ENCODE measurements around the gene TGM6.

DNA sequence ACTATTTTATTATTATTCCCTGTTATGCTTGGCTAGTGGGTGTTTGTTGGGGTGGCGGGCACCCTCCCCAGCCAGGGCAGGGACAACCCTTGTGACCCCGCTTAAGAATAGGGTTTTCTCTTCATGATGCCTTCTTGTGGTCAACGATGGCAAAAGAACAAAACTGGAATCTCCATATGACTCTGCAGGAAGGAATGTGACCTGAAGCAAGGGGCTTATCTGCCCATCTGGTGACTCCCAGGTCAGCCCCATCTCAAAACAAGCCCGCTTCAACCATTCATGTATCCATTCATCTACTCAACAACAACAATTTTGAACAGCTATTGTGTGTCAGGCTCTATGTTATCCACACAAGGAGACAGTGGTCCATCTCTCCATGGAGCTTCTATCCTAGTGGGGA lies 30.9 kb upstream of the TGM6 start:
- no peak for TF ChIP-seq EZH2 (IDR thresholded peaks at IDR 0.05; ENCODE audit: low read length)
- TF ChIP-seq, protein P1, sequence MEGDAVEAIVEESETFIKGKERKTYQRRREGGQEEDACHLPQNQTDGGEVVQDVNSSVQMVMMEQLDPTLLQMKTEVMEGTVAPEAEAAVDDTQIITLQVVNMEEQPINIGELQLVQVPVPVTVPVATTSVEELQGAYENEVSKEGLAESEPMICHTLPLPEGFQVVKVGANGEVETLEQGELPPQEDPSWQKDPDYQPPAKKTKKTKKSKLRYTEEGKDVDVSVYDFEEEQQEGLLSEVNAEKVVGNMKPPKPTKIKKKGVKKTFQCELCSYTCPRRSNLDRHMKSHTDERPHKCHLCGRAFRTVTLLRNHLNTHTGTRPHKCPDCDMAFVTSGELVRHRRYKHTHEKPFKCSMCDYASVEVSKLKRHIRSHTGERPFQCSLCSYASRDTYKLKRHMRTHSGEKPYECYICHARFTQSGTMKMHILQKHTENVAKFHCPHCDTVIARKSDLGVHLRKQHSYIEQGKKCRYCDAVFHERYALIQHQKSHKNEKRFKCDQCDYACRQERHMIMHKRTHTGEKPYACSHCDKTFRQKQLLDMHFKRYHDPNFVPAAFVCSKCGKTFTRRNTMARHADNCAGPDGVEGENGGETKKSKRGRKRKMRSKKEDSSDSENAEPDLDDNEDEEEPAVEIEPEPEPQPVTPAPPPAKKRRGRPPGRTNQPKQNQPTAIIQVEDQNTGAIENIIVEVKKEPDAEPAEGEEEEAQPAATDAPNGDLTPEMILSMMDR (optimal IDR thresholded peaks at IDR 0.05 in 1 of 3, IDR thresholded peaks at IDR 0.05 in 1 of 3, conservative IDR thresholded peaks at IDR 0.05 in 1 of 3; ENCODE audit: extremely low read depth in 1 of 3, insufficient read depth in 2 of 3, low read length in 3 of 3), result no peak

Data from keratinocyte (primary cell).